DND-41 (cell line): ENCODE results near the gene TYW1.
A peak's percentile ranks its signal among the peaks of the same experiment; 100 is the strongest.
"Not testable (repeated sequence)": the region's sequence is repeated elsewhere in the genome, so short reads cannot be mapped to it uniquely, and the experiment has no call there.

Experiments
- ATAC-seq: fragments of 200-7000 bp; cut with Tn5 transposase; 3 replicates; pipeline ENCODE4 v1.9.1; 2021; ENCODE audit warnings: low read depth; ENCODE audit not compliant: insufficient read depth
- DNase-seq: peaks from one replicate; pipeline ENCODE4 v3.0.0-alpha.2; 2020
- H2AFZ ChIP-seq: 2 replicates; pipeline ENCODE4 v1.6.0; 2012; ENCODE audit warnings: low read depth, low read length
- H3K27ac ChIP-seq: 2 replicates; pipeline ENCODE4 v1.5.1; 2012; ENCODE audit warnings: low read length, inconsistent platforms
- H3K27me3 ChIP-seq: fragments of 200-600 bp; sonication (generic); 2 replicates; pipeline ENCODE4 v1.6.0; 2012; ENCODE audit warnings: low read length, mild to moderate bottlenecking, inconsistent platforms; ENCODE audit not compliant: insufficient read depth, poor library complexity
- H3K36me3 ChIP-seq: 2 replicates; pipeline ENCODE4 v1.5.1; 2012; ENCODE audit warnings: low read length, inconsistent platforms; ENCODE audit not compliant: insufficient read depth
- H3K4me1 ChIP-seq: 2 replicates; pipeline ENCODE4 v1.5.1; 2012; ENCODE audit warnings: mild to moderate bottlenecking, low read length; ENCODE audit not compliant: insufficient read depth
- H3K4me2 ChIP-seq: 2 replicates; pipeline ENCODE4 v1.6.0; 2012; ENCODE audit warnings: mild to moderate bottlenecking, moderate library complexity, low read length, inconsistent platforms; ENCODE audit not compliant: insufficient read depth
- H3K4me3 ChIP-seq, 2 experiments: fragments of 200-600 bp in 1 of 2; shearing (Covaris generic) in 1 of 2; 2 replicates each; pipeline ENCODE4 v1.5.1; 2012 to 2016; ENCODE audit warnings: inconsistent platforms in 2 of 2, low read length in 2 of 2, mild to moderate bottlenecking in 2 of 2, low read depth in 1 of 2, moderate library complexity in 1 of 2
- H3K79me2 ChIP-seq: 2 replicates; pipeline ENCODE4 v1.6.0; 2012; ENCODE audit warnings: low read length, inconsistent platforms; ENCODE audit not compliant: insufficient read depth
- H3K9ac ChIP-seq: 2 replicates; pipeline ENCODE4 v1.6.0; 2012; ENCODE audit warnings: low read depth, mild to moderate bottlenecking, inconsistent platforms, low read length, moderate library complexity
- H3K9me3 ChIP-seq: 2 replicates; pipeline ENCODE4 v1.5.1; 2012; ENCODE audit warnings: low read length, moderate library complexity, mild to moderate bottlenecking, inconsistent platforms; ENCODE audit not compliant: insufficient read depth, severe bottlenecking
- H4K20me1 ChIP-seq: 2 replicates; pipeline ENCODE4 v1.6.0; 2012; ENCODE audit warnings: low read length; ENCODE audit not compliant: insufficient read depth
- EZH2 ChIP-seq: IDR thresholded peaks from 3 replicates; pipeline ENCODE4 v1.6.1; 2012; ENCODE audit warnings: borderline replicate concordance, low read depth, mild to moderate bottlenecking, moderate library complexity, low read length, inconsistent platforms; ENCODE audit not compliant: severe bottlenecking
- TF ChIP-seq, protein P1 (sequence below): IDR thresholded peaks from 2 replicates; pipeline ENCODE4 v1.5.1; 2012; ENCODE audit warnings: borderline replicate concordance, low read length, moderate library complexity, mild to moderate bottlenecking; ENCODE audit not compliant: poor library complexity, severe bottlenecking; ENCODE audit errors: extremely low read depth

Gene TYW1

DNA sequence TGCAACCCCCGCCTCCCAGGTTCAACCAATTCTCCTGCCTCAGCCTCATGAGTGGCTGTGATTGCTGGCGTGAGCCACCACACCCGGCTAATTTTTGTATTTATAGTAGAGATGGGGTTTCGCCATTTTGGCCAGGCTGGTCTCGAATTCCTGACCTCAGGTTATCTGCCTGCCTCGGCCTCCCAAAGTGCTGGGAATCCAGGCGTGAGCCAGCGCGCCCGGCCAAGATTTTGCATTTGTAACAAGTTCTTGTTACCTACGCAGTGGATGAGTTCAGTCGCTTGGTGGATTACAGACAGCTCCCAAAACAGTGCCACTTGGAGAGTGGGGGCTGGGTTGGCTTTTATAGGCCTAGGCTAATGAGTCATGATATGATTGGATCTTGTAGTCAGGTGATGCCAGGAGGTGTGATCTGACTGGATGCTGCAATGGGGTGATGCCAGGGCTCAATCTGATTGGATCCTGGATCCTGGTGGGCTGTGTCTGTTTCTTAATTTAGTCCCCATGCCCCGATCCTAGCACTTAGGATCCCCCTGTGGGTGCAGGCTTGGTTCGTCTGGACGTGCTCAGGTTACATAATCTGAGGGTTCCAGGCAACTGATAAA is 21.5 kb upstream of the TYW1 start:
- no peak for TF ChIP-seq EZH2
- TF ChIP-seq, protein P1, sequence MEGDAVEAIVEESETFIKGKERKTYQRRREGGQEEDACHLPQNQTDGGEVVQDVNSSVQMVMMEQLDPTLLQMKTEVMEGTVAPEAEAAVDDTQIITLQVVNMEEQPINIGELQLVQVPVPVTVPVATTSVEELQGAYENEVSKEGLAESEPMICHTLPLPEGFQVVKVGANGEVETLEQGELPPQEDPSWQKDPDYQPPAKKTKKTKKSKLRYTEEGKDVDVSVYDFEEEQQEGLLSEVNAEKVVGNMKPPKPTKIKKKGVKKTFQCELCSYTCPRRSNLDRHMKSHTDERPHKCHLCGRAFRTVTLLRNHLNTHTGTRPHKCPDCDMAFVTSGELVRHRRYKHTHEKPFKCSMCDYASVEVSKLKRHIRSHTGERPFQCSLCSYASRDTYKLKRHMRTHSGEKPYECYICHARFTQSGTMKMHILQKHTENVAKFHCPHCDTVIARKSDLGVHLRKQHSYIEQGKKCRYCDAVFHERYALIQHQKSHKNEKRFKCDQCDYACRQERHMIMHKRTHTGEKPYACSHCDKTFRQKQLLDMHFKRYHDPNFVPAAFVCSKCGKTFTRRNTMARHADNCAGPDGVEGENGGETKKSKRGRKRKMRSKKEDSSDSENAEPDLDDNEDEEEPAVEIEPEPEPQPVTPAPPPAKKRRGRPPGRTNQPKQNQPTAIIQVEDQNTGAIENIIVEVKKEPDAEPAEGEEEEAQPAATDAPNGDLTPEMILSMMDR: no peak
- DNase-seq: peak; percentile 20
- no peaks in the 10 kb centered on the region for H4K20me1 ChIP-seq
- H3K9me3 ChIP-seq: peaks cover 3% of the 10 kb centered on the region
- H3K27ac ChIP-seq: no peak overlapping the region
- H3K36me3 ChIP-seq: no peaks in the 10 kb centered on the region
- H2AFZ ChIP-seq: no peak overlapping the region
- no peak overlapping the region for H3K4me2 ChIP-seq
- no peaks in the 10 kb centered on the region for H3K27me3 ChIP-seq
- no peaks in the 10 kb centered on the region for H3K79me2 ChIP-seq
- H3K4me3 ChIP-seq: no peak overlapping the region
- H3K4me1 ChIP-seq: no peaks in the 10 kb centered on the region
- no peak overlapping the region for H3K9ac ChIP-seq
- peak; percentile 44; the same call in 1 of the 3 replicates for ATAC-seq

DNA sequence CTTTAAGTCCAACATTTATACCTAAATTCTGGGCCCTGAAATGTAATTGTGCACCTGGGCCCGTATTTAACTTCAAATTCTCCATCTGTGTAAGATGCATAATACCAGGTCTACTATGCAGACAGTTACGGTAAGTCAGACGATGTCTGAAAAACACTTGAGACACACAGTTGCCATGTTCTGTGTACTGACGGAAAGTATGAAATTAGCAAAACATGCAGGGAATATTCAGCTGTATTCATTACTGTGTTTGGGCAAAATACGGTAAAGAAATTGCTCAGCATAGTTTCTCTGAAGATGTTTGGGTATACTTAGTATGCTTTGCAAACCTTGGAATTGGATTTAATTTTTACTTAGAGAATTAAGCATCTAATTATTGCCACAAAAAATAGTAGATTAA is 18.3 kb upstream of the TYW1 start:
- H3K36me3 ChIP-seq, H3K4me2 ChIP-seq, H3K79me2 ChIP-seq, ATAC-seq, H3K4me3 ChIP-seq, H3K27ac ChIP-seq, DNase-seq, H3K9ac ChIP-seq, H3K4me1 ChIP-seq, H3K9me3 ChIP-seq, H3K27me3 ChIP-seq, H4K20me1 ChIP-seq, H2AFZ ChIP-seq: not testable (repeated sequence)

GRCh38 chr7:66979013-66979412 is 17.6 kb upstream of the TYW1 start:
- not testable (repeated sequence) for H3K79me2 ChIP-seq, ATAC-seq, H3K4me2 ChIP-seq, H3K27ac ChIP-seq, H3K9me3 ChIP-seq, H3K36me3 ChIP-seq, H3K27me3 ChIP-seq, H3K4me1 ChIP-seq, H4K20me1 ChIP-seq, H3K4me3 ChIP-seq, H3K9ac ChIP-seq, H2AFZ ChIP-seq, DNase-seq

DNA sequence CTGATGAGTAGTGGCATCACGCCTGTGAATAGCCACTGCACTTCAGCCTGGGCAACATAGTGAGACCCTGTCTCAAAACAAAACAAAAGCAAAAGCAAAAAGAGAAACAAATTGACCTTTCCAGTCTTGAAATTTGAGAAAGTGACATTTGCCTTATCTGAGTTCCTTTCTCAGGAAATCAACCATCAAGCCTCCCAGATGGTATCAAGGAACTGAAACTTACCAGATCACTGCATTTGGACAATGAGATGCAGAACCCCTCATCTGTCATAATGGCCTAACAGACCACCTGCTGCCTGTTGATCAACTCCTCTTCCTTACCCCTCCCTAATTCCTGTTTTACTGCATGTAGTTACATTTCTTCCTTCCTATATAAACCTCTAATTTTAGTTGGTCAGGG is 16.3 kb upstream of the TYW1 start:
- DNase-seq, ATAC-seq: not testable (repeated sequence)

GRCh38 chr7:66989552-66989951 is 7.1 kb upstream of the TYW1 start:
- H3K79me2 ChIP-seq, ATAC-seq, H3K9ac ChIP-seq, H2AFZ ChIP-seq, H3K4me2 ChIP-seq, H3K27me3 ChIP-seq, H3K9me3 ChIP-seq, H3K27ac ChIP-seq, H4K20me1 ChIP-seq, DNase-seq, H3K4me3 ChIP-seq: not testable (repeated sequence)
- peaks cover 12% of the 10 kb centered on the region for H3K4me1 ChIP-seq
- peaks cover 37% of the 10 kb centered on the region for H3K36me3 ChIP-seq

More for the DNA sequence above, 16.3 kb upstream of the TYW1 start:
- H3K36me3 ChIP-seq, H3K79me2 ChIP-seq, H3K9ac ChIP-seq, H3K27me3 ChIP-seq, H4K20me1 ChIP-seq, H3K4me1 ChIP-seq, H3K4me3 ChIP-seq, H2AFZ ChIP-seq, H3K27ac ChIP-seq, H3K9me3 ChIP-seq, H3K4me2 ChIP-seq: not testable (repeated sequence)

DNA sequence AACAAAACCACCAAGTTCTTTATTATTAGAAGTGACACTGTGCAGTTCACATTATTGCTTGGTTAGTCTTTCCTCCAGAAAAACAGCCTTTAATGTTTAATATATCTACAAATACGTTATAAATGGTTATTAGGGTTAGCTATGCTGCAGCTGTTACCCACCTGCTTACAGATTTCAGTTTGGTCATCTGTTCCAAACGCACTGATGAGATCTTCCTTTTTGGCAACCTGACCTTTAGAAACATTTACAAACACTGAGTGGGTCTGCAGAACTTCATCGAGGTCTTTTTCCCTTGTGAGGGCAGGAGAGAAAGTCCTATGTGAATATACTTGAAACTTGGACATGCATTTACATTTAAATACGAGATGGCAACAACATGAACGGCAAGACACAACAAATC is 2.6 kb upstream of the TYW1 start:
- not testable (repeated sequence) for H3K27ac ChIP-seq, H2AFZ ChIP-seq, DNase-seq, H4K20me1 ChIP-seq, H3K27me3 ChIP-seq, ATAC-seq, H3K9me3 ChIP-seq
- H3K79me2 ChIP-seq: peaks cover 34% of the 10 kb centered on the region
- peak overlapping the region; percentile 66 for H3K4me2 ChIP-seq
- peak overlapping the region; percentile 63 for H3K9ac ChIP-seq
- H3K36me3 ChIP-seq: peaks cover 26% of the 10 kb centered on the region
- peaks cover 22% of the 10 kb centered on the region for H3K4me1 ChIP-seq
- peak overlapping the region in 1 of 2 experiments; percentile 76; a peak in 3 of 4 replicates for H3K4me3 ChIP-seq
